NCI-H748 treated with DMSO at 0.1 percent for 48 hours (cell line): ENCODE measurements around the gene ANKFY1.

ENCODE experiments used
- DNase-seq: peaks from one replicate; lab custom pipeline; 2025; lab: John Stamatoyannopoulos, UW

The ANKFY1 gene

GRCh38 chr17:4263282-4264215 lies at the start of gene ANKFY1:
Gene ANKFY1 (minus strand): TSS chr17:4263979. CDS start chr17:4263941, 38 bp downstream.
- DNase-seq: peak; percentile 91

- no peak for DNase-seq
These were observed 46.7 kb upstream of the ANKFY1 start for GRCh38 chr17:4310354-4311060.

- no peak for DNase-seq
These were observed 46.1 kb upstream of the ANKFY1 start for GRCh38 chr17:4309897-4310296.

- DNase-seq: no peak
These were observed 43.6 kb upstream of the ANKFY1 start for GRCh38 chr17:4307179-4307930.

GRCh38 chr17:4305224-4305623 lies 41.4 kb upstream of the ANKFY1 start:
- no peak for DNase-seq

- DNase-seq: peak; percentile 53
These were observed 40.7 kb upstream of the ANKFY1 start for GRCh38 chr17:4304417-4305027.

- DNase-seq: no peak
These were observed 37.3 kb upstream of the ANKFY1 start for GRCh38 chr17:4301066-4301465.

- DNase-seq: no peak
These were observed 33.6 kb upstream of the ANKFY1 start for GRCh38 chr17:4297351-4297750.

- DNase-seq: no peak
These were observed 31.9 kb upstream of the ANKFY1 start for GRCh38 chr17:4295686-4296085.

GRCh38 chr17:4293572-4293971 lies 29.8 kb upstream of the ANKFY1 start:
- DNase-seq: no peak

- DNase-seq: no peak
These were observed 23.9 kb upstream of the ANKFY1 start for GRCh38 chr17:4287710-4288109.

GRCh38 chr17:4276514-4276913 lies 12.7 kb upstream of the ANKFY1 start:
- DNase-seq: no peak

- no peak for DNase-seq
These were observed 9.2 kb upstream of the ANKFY1 start for GRCh38 chr17:4272972-4273368.

- no peak for DNase-seq
These were observed 8.6 kb upstream of the ANKFY1 start for GRCh38 chr17:4272213-4272971.

- no peak for DNase-seq
These were observed 7.0 kb upstream of the ANKFY1 start for GRCh38 chr17:4270736-4271135.

GRCh38 chr17:4269915-4270314 lies 6.1 kb upstream of the ANKFY1 start:
- DNase-seq: no peak

- no peak for DNase-seq
These were observed 3.6 kb upstream of the ANKFY1 start for GRCh38 chr17:4267402-4267801.

- no peak for DNase-seq
These were observed 2.8 kb upstream of the ANKFY1 start for GRCh38 chr17:4266550-4266949.

GRCh38 chr17:4262703-4263102 lies 1.1 kb downstream of the ANKFY1 start:
- no peak for DNase-seq

GRCh38 chr17:4261452-4261851 lies 2.3 kb downstream of the ANKFY1 start:
- DNase-seq: no peak

GRCh38 chr17:4258867-4259266 lies 4.9 kb downstream of the ANKFY1 start:
- no peak for DNase-seq
